HG03439 (cell line): ENCODE data around the gene CENPM.

Source experiments
- ATAC-seq: cut with Tn5 transposase; IDR thresholded peaks from one replicate; pipeline ENCODE4 v1.9.1; 2021; ENCODE audit warnings: mild to moderate bottlenecking, moderate library complexity; ENCODE audit not compliant: unreplicated experiment

The CENPM gene

GRCh38 chr22:41933411-41934177, 13.4 kb downstream of the CENPM start:
- ATAC-seq, result no peak

GRCh38 chr22:41932353-41932752, 14.6 kb downstream of the CENPM start:
- ATAC-seq, result no peak

- ATAC-seq, result no peak
Observed at GRCh38 chr22:41931701-41932269, 15.2 kb downstream of the CENPM start.

- no peak for ATAC-seq
Observed at GRCh38 chr22:41929418-41929810, 17.5 kb downstream of the CENPM start.

- ATAC-seq, result no peak
Observed at GRCh38 chr22:41928593-41929417, 18.1 kb downstream of the CENPM start.

GRCh38 chr22:41927813-41928212, 19.1 kb downstream of the CENPM start:
- ATAC-seq, result no peak

- ATAC-seq, result no peak
Observed at GRCh38 chr22:41925783-41926460, 21.0 kb downstream of the CENPM start.

- no peak for ATAC-seq
Observed at GRCh38 chr22:41923595-41924276, 23.2 kb downstream of the CENPM start.

- no peak for ATAC-seq
Observed at GRCh38 chr22:41922940-41923594, 23.9 kb downstream of the CENPM start.

GRCh38 chr22:41922328-41922727, 24.6 kb downstream of the CENPM start:
- ATAC-seq, result no peak

GRCh38 chr22:41920271-41920976, 26.5 kb downstream of the CENPM start:
- no peak for ATAC-seq

- ATAC-seq, result peak; percentile 47
Observed at GRCh38 chr22:41919357-41920224, 27.4 kb downstream of the CENPM start.

GRCh38 chr22:41917903-41918791, 28.8 kb downstream of the CENPM start:
- no peak for ATAC-seq

- no peak for ATAC-seq
Observed at GRCh38 chr22:41917375-41917902, 29.5 kb downstream of the CENPM start.

- ATAC-seq, result no peak
Observed at GRCh38 chr22:41916745-41917358, 30.1 kb downstream of the CENPM start.

- ATAC-seq, result no peak
Observed at GRCh38 chr22:41915786-41916493, 31.0 kb downstream of the CENPM start.
